ENCODE data around the gene ARMH2. TPM values are rescaled to one million over a fixed set of nuclear protein-coding genes. Genes with fewer than 3 reads are reported as not detected.

The ARMH2 gene
- total RNA-seq, 1 experiment from 2014 or later, result not detected

GRCh38 chr6:24777227-24777626, 21.5 kb downstream of the ARMH2 start:
- DNase-seq (ENCODE audit: low read depth, low spot score) (no peak), ATAC-seq (no peak)
- no peak overlapping the region for H2AFZ ChIP-seq (ENCODE audit: low read depth, low read length, poor library complexity, severe bottlenecking)
- no peak overlapping the region for H3K4me3 ChIP-seq (replicated peaks in 1 of 2; ENCODE audit: low read depth in 1 of 2, low read length in 2 of 2)
- H3K9me3 ChIP-seq (ENCODE audit: control insufficient read depth in 1 of 2, insufficient read depth in 1 of 2, low read depth in 1 of 2, low read length in 2 of 2), result no peaks in the 10 kb centered on the region
- H3K27me3 ChIP-seq (ENCODE audit: insufficient read depth, low read length), result no peaks in the 10 kb centered on the region
- H3K9me2 ChIP-seq (ENCODE audit: insufficient read depth), result no peaks in the 10 kb centered on the region
- RAD21 ChIA-PET (ENCODE audit: low non-redundant PET in 1 of 2, low total read pairs in 2 of 2, uncharacterized antibody in 2 of 2, unreplicated experiment in 2 of 2), result no interaction called here
- intact Hi-C loops (cut with micrococcal nuclease), result loop anchor here (10.0 kb wide), 1 partner anchor 372 kb away; the partner anchor contains the start of gene MRS2
- H3K4me2 ChIP-seq (ENCODE audit: low read length), result peak overlapping the region; percentile 94; the same call in 1 of the 2 replicates
- no TSS peak for BruUV-seq (replicated peaks)
- peaks cover 16% of the 10 kb centered on the region; the same call in 1 of the 2 replicates for H4K20me1 ChIP-seq (ENCODE audit: insufficient read depth)
- H3K9ac ChIP-seq (ENCODE audit: low read length), result no peak overlapping the region
- TF ChIP-seq REST (IDR thresholded peaks at IDR 0.05; ENCODE audit: low read depth) (no peak), POLR2AphosphoS5 (IDR thresholded peaks at IDR 0.05; ENCODE audit: low read depth, low read length) (no peak), SRF (IDR thresholded peaks at IDR 0.05; ENCODE audit: low read depth) (no peak), EGR1 (IDR thresholded peaks at IDR 0.05; ENCODE audit: low read depth) (no peak), CEBPB (IDR thresholded peaks at IDR 0.05; ENCODE audit: low read depth) (no peak), ELF1 (IDR thresholded peaks at IDR 0.05; ENCODE audit: borderline replicate concordance, low read depth) (no peak), MAX (IDR thresholded peaks at IDR 0.05) (no peak), EZH2phosphoT487 (IDR thresholded peaks at IDR 0.05; ENCODE audit: borderline replicate concordance) (no peak), ZNF274 (IDR thresholded peaks at IDR 0.05; ENCODE audit: low read depth, low read length) (no peak), ATF3 (IDR thresholded peaks at IDR 0.05) (no peak), JUND (IDR thresholded peaks at IDR 0.05) (no peak), EZH2 (IDR thresholded peaks at IDR 0.05) (no peak), CBX3 (IDR thresholded peaks at IDR 0.05; ENCODE audit: low read depth) (no peak), CTCF (IDR thresholded peaks at IDR 0.05 in 2 of 3, conservative IDR thresholded peaks at IDR 0.05 in 1 of 3; ENCODE audit: borderline replicate concordance in 1 of 3, insufficient read depth in 1 of 3, low read depth in 2 of 3, low read length in 2 of 3) (no peak), RAD21 (IDR thresholded peaks at IDR 0.05; ENCODE audit: low read depth) (no peak), TCF7L2 (IDR thresholded peaks at IDR 0.05; ENCODE audit: borderline replicate concordance, extremely low read depth, insufficient read depth, insufficient read length) (no peak), ZFX (IDR thresholded peaks at IDR 0.05) (no peak), ZBTB33 (IDR thresholded peaks at IDR 0.05; ENCODE audit: extremely low read depth, insufficient replicate concordance, low read length) (no peak)
- POLR2A ChIA-PET, result no interaction called here
- CTCF ChIA-PET, result no interaction called here
- H3K4me1 ChIP-seq (ENCODE audit: control insufficient read depth in 1 of 2, insufficient read depth in 2 of 2, low read length in 2 of 2), result peaks cover 6 to 19% of the 10 kb centered on the region in 2 experiments; a peak in 3 of 4 replicates
- no peak overlapping the region for H3K27ac ChIP-seq (ENCODE audit: low read depth, low read length)
- H3K79me2 ChIP-seq (ENCODE audit: insufficient read depth, low read length), result peaks cover 69% of the 10 kb centered on the region
- H3K36me3 ChIP-seq (ENCODE audit: control insufficient read depth in 1 of 2, insufficient read depth in 2 of 2, low read length in 2 of 2), result peaks cover 21 to 37% of the 10 kb centered on the region in 2 experiments; a peak in 3 of 4 replicates

Measured in HCT116 (cell line).